ENCODE measurements around the gene GARNL3. TPM values are rescaled to one million over a fixed set of nuclear protein-coding genes. Genes with fewer than 3 reads are reported as not detected.

The GARNL3 gene
- total and polyA plus RNA-seq, 2 donors (not counting 1 experiment from before 2014, with no cell fraction given): 1.5 to 12.6 TPM

GRCh38 chr9:127399736-127400269, 135.2 kb downstream of the GARNL3 start:
- Histone ChIP-seq H3K36me3 (replicated peaks in 1 of 2; ENCODE audit: control extremely low read depth in 1 of 2, control insufficient read depth in 1 of 2, extremely low read depth in 1 of 2, insufficient read depth in 2 of 2, low read length in 1 of 2) (peaks cover 0 to 3% of the 10 kb centered on the region in 2 experiments), H2AFZ (ENCODE audit: insufficient read depth, low read depth, low read length, poor library complexity, severe bottlenecking) (no peak overlapping the region), H3K79me2 (ENCODE audit: control insufficient read depth, insufficient read depth, low read length) (peaks cover 8% of the 10 kb centered on the region), H4K20me1 (ENCODE audit: control insufficient read depth, insufficient read depth, low read length, poor library complexity, severe bottlenecking) (no peaks in the 10 kb centered on the region), H3K4me3 (ENCODE audit: control extremely low read depth in 1 of 5, extremely low read depth in 1 of 5, insufficient read depth in 1 of 5, low read depth in 2 of 5, low read length in 4 of 5) (no peak overlapping the region), H3K4me2 (replicated peaks; ENCODE audit: low read depth, low read length, poor library complexity, severe bottlenecking) (no peak overlapping the region), H3K4me1 (ENCODE audit: control insufficient read depth in 2 of 2, insufficient read depth in 2 of 2, low read length in 2 of 2) (peaks cover 4 to 16% of the 10 kb centered on the region in 2 donors), H3K9ac (ENCODE audit: low read length) (no peak overlapping the region), H3K9me3 (ENCODE audit: control extremely low read depth in 1 of 3, control insufficient read depth in 2 of 3, insufficient read depth in 1 of 3, low read length in 2 of 3) (no peaks in the 10 kb centered on the region), H3K27ac (ENCODE audit: low read length in 2 of 2) (no peak overlapping the region), H3K27me3 (replicated peaks in 1 of 4; ENCODE audit: control extremely low read depth in 1 of 4, control insufficient read depth in 3 of 4, insufficient read depth in 4 of 4, low read length in 3 of 4) (peaks cover 0 to 7% (median 2%) of the 10 kb centered on the region in 4 experiments)
- ChIA-PET POLR2A (interaction anchor here (0.7 to 1.7 kb wide), 2 partner anchors 51 to 368 kb away, joined by 3 to 4 read pairs; partner anchors contain the start of genes LRSAM1 and RPL12), CTCF (interaction anchor here (0.7 to 1.0 kb wide), 6 partner anchors 111 to 335 kb away, joined by 3 to 5 read pairs (median 4); partner anchors contain the start of gene TOR2A)
- no peak for TF ChIP-seq CTCF (IDR thresholded peaks at IDR 0.05)
- no peak for TF ChIP-seq EZH2 (IDR thresholded peaks at IDR 0.05; ENCODE audit: borderline replicate concordance, insufficient read depth, low read depth, low read length, poor library complexity, severe bottlenecking)
- Mint-ChIP-seq H3K4me1 (peaks cover 14% of the 10 kb centered on the region), H3K4me3 (no peak overlapping the region), H3K27ac (no peak overlapping the region), H3K9me3 (ENCODE audit: insufficient read depth) (no peaks in the 10 kb centered on the region), H3K27me3 (no peaks in the 10 kb centered on the region)
- DNase-seq (no peak), ATAC-seq (ENCODE audit: low read depth) (no peak)
- WGBS (ENCODE audit: insufficient coverage): over 99% methylated on average over 14 of the region's 14 CpGs
- intact Hi-C loops (cut with micrococcal nuclease): loop anchor here (5.0 kb wide), 1 partner anchor 317 kb away; the partner anchor contains the start of genes PTRH1 and TTC16

- H3K4me3 Mint-ChIP-seq: no peak overlapping the region
- TF ChIP-seq CTCF (IDR thresholded peaks at IDR 0.05) (no peak), EZH2 (IDR thresholded peaks at IDR 0.05; ENCODE audit: borderline replicate concordance, insufficient read depth, low read depth, low read length, poor library complexity, severe bottlenecking) (no peak)
- Histone ChIP-seq H3K27me3 (replicated peaks in 1 of 4; ENCODE audit: control extremely low read depth in 1 of 4, control insufficient read depth in 3 of 4, insufficient read depth in 4 of 4, low read length in 3 of 4) (peaks cover 0 to 4% (median 0%) of the 10 kb centered on the region in 4 experiments), H3K4me3 (ENCODE audit: control extremely low read depth in 1 of 5, extremely low read depth in 1 of 5, insufficient read depth in 1 of 5, low read depth in 2 of 5, low read length in 4 of 5) (no peak overlapping the region), H2AFZ (ENCODE audit: insufficient read depth, low read depth, low read length, poor library complexity, severe bottlenecking) (no peak overlapping the region), H3K79me2 (ENCODE audit: control insufficient read depth, insufficient read depth, low read length) (peaks cover 8% of the 10 kb centered on the region), H3K36me3 (replicated peaks in 1 of 2; ENCODE audit: control extremely low read depth in 1 of 2, control insufficient read depth in 1 of 2, extremely low read depth in 1 of 2, insufficient read depth in 2 of 2, low read length in 1 of 2) (peaks cover 0 to 5% of the 10 kb centered on the region in 2 experiments), H3K4me2 (replicated peaks; ENCODE audit: low read depth, low read length, poor library complexity, severe bottlenecking) (no peak overlapping the region), H3K4me1 (ENCODE audit: control insufficient read depth in 2 of 2, insufficient read depth in 2 of 2, low read length in 2 of 2) (peaks cover 0 to 10% of the 10 kb centered on the region in 2 donors), H3K9ac (ENCODE audit: low read length) (no peak overlapping the region), H3K9me3 (ENCODE audit: control extremely low read depth in 1 of 3, control insufficient read depth in 2 of 3, insufficient read depth in 1 of 3, low read length in 2 of 3) (no peaks in the 10 kb centered on the region), H3K27ac (ENCODE audit: low read length in 2 of 2) (no peak overlapping the region), H4K20me1 (ENCODE audit: control insufficient read depth, insufficient read depth, low read length, poor library complexity, severe bottlenecking) (no peaks in the 10 kb centered on the region)
- no peak overlapping the region for H3K27ac Mint-ChIP-seq
- ATAC-seq (ENCODE audit: low read depth) (no peak), DNase-seq (no peak)
- CTCF ChIA-PET: no interaction called here
- H3K4me1 Mint-ChIP-seq: peaks cover 7% of the 10 kb centered on the region
- POLR2A ChIA-PET: interaction anchor here (0.6 kb wide), 1 partner anchor 150 kb away, joined by 3 read pairs; no protein-coding TSS in a partner anchor
- intact Hi-C loops (cut with micrococcal nuclease): no loop called here
- 77% methylated on average over 14 of the region's 18 CpGs for WGBS (ENCODE audit: insufficient coverage)
- no peaks in the 10 kb centered on the region for H3K9me3 Mint-ChIP-seq (ENCODE audit: insufficient read depth)
- no peaks in the 10 kb centered on the region for H3K27me3 Mint-ChIP-seq
These were observed 138.0 kb downstream of the GARNL3 start for GRCh38 chr9:127402401-127403090.
